Endothelial cell of umbilical vein (primary cell): ENCODE results near the gene CACNA2D2. TPM values are rescaled to one million over a fixed set of nuclear protein-coding genes. Genes with fewer than 3 reads are reported as not detected.

Source experiments
- BruUV-seq: library from RNA; stranded (reverse); fragments of 400-500 nt; replicated peaks from 2 replicates; lab custom pipeline; 2021; lab: Mats Ljungman, UMichigan
- CTCF ChIA-PET: fragments of 300-600, 350-600 bp; sonication (Branson Sonifier 250); formaldehyde crosslinking; loops from one replicate; lab custom pipeline; 2021; ENCODE audit warnings: antibody characterized with exemption, inconsistent platforms; lab: Charles Lee
- POLR2A ChIA-PET: fragments of 300-600, 350-600 bp; sonication (Branson Sonifier 250); formaldehyde crosslinking; loops from one replicate; lab custom pipeline; 2021; ENCODE audit warnings: antibody characterized with exemption, inconsistent platforms; lab: Charles Lee
- DNase-seq: peaks from one replicate; pipeline ENCODE4 v3.0.0-alpha.2; 2011; ENCODE audit warnings: low read depth, low spot score
- FAIRE-seq: peaks from 2 replicates; lab custom pipeline; 2011; peaks lifted over from hg19 to GRCh38; lab: Jason Lieb, UNC
- H2AFZ ChIP-seq: 2 replicates; pipeline ENCODE4 v1.6.0; 2012; ENCODE audit warnings: low read depth, low read length, control low read depth, inconsistent platforms
- H3K27ac ChIP-seq: 2 replicates; pipeline ENCODE4 v1.5.1; 2011; ENCODE audit warnings: low read depth, mild to moderate bottlenecking, control low read depth, low read length, moderate library complexity; ENCODE audit not compliant: insufficient read depth
- H3K27me3 ChIP-seq, 2 experiments: 2 replicates each; pipeline versions ENCODE4 v1.6.0 to v1.6.1; 2011; ENCODE audit warnings: low read length in 2 of 2, mixed read lengths in 1 of 2; ENCODE audit not compliant: control insufficient read depth in 2 of 2, insufficient read depth in 2 of 2
- H3K36me3 ChIP-seq, 2 experiments: 2 replicates in 1 of 2; 3 replicates in 1 of 2; pipeline ENCODE4 v1.5.1; 2011; ENCODE audit warnings: low read length in 2 of 2, mild to moderate bottlenecking in 1 of 2, moderate library complexity in 1 of 2; ENCODE audit not compliant: control insufficient read depth in 2 of 2, insufficient read depth in 2 of 2; ENCODE audit errors: extremely low read depth in 1 of 2
- H3K4me1 ChIP-seq: 3 replicates; pipeline ENCODE4 v1.5.1; 2011; ENCODE audit warnings: mild to moderate bottlenecking, low read length; ENCODE audit not compliant: control insufficient read depth, insufficient read depth; ENCODE audit errors: extremely low read depth
- H3K4me2 ChIP-seq: 2 replicates; pipeline ENCODE4 v1.6.1; 2011; ENCODE audit warnings: low read length, control low read depth, mixed read lengths; ENCODE audit not compliant: insufficient read depth
- H3K4me3 ChIP-seq, 3 experiments: fragments of 200-600 bp in 1 of 3; sonication (generic), shearing (Covaris generic) in 1 of 3; replicated peaks in 1 of 3; 2 replicates each; pipeline ENCODE4 v1.5.1; 2011 to 2016; ENCODE audit warnings: control low read depth in 3 of 3, low read length in 3 of 3, mild to moderate bottlenecking in 2 of 3, inconsistent platforms in 1 of 3, low read depth in 1 of 3, moderate library complexity in 1 of 3; ENCODE audit not compliant: insufficient read depth in 1 of 3
- H3K79me2 ChIP-seq: 2 replicates; pipeline ENCODE4 v1.6.0; 2012; ENCODE audit warnings: low read length, inconsistent platforms; ENCODE audit not compliant: control insufficient read depth, insufficient read depth
- H3K9ac ChIP-seq: replicated peaks from 2 replicates; pipeline ENCODE3; 2011; ENCODE audit warnings: low read length, control low read depth; ENCODE audit not compliant: insufficient read depth; ENCODE audit errors: extremely low read depth
- H3K9me1 ChIP-seq: replicated peaks from 3 replicates; pipeline ENCODE4 v1.6.0; 2011; ENCODE audit warnings: mild to moderate bottlenecking, low read length; ENCODE audit not compliant: control insufficient read depth, insufficient read depth; ENCODE audit errors: extremely low read depth
- H3K9me3 ChIP-seq: replicated peaks from 2 replicates; pipeline ENCODE4 v1.5.1; 2012; ENCODE audit warnings: low read length, inconsistent platforms; ENCODE audit not compliant: control insufficient read depth, insufficient read depth
- H4K20me1 ChIP-seq: replicated peaks from 2 replicates; pipeline ENCODE3; 2011; ENCODE audit warnings: mild to moderate bottlenecking, low read length; ENCODE audit not compliant: control insufficient read depth, insufficient read depth; ENCODE audit errors: extremely low read depth
- CTCF ChIP-seq, 2 donors: IDR thresholded peaks; 1 replicate in 1 of 2; 2 replicates in 1 of 2; pipeline ENCODE4 v1.5.1; 2011; ENCODE audit warnings: low read length in 2 of 2, mild to moderate bottlenecking in 2 of 2, moderate library complexity in 2 of 2, control low read depth in 1 of 2, inconsistent platforms in 1 of 2, low read depth in 1 of 2; ENCODE audit not compliant: insufficient read depth in 1 of 2; ENCODE audit errors: extremely low read depth in 1 of 2
- EZH2 ChIP-seq: IDR thresholded peaks from 2 replicates; pipeline ENCODE4 v1.6.1; 2012; ENCODE audit warnings: borderline replicate concordance, low read depth, mild to moderate bottlenecking, moderate library complexity, low read length, inconsistent platforms; ENCODE audit not compliant: severe bottlenecking
- GATA2 ChIP-seq: IDR thresholded peaks from 2 replicates; pipeline ENCODE4 v1.7.0; 2011; ENCODE audit warnings: low read depth, mild to moderate bottlenecking, moderate library complexity, mixed read lengths, low read length; ENCODE audit not compliant: insufficient read length, insufficient read depth
- MYC ChIP-seq: IDR thresholded peaks from one replicate; pipeline ENCODE4 v1.6.1; 2011; ENCODE audit warnings: mild to moderate bottlenecking, low read depth, low read length
- POLR2A ChIP-seq: IDR thresholded peaks from 2 replicates; pipeline ENCODE4 v1.6.1; 2012; ENCODE audit warnings: low read depth, mild to moderate bottlenecking, control low read depth, low read length
- dilution Hi-C: fragments of 300-500 bp; cut with MboI; formaldehyde crosslinking; loops from one replicate; pipeline ENCODE4 v1.15.0; 2019; ENCODE audit warnings: low sequenced_read_pairs; ENCODE audit not compliant: extremely low pct_ligation_motif_present
- intact Hi-C: fragments of 100-400 bp; cut with micrococcal nuclease; formaldehyde crosslinking; loops from one replicate; pipeline ENCODE4 v1.10.0; 2022
- polyA plus RNA-seq, 4 experiments: library from polyadenylated mRNA; depleted of rRNA in 3 of 4; stranded (reverse) in 3 of 4; unstranded in 1 of 4; fragments of >200 nt; gene quantifications; 2 replicates each; pipeline versions ENCODE4 v1.2.1 to v1.2.3, GENCODE V29; 2011 to 2012; ENCODE audit warnings: missing spikeins in 1 of 4
- total RNA-seq: library from RNA; stranded (reverse); gene quantifications from 2 replicates; pipeline ENCODE4 v1.2.3, GENCODE V29; 2021
- TF ChIP-seq, protein P1 (sequence below): IDR thresholded peaks from 2 replicates; pipeline ENCODE4 v1.6.1; 2011; ENCODE audit not compliant: insufficient read depth, insufficient read length

The CACNA2D2 gene
- total and polyA plus RNA-seq, 2 donors (not counting 3 experiments of a cell fraction or from before 2014, with no cell fraction given) = 0.15 TPM; not detected in 1

DNA sequence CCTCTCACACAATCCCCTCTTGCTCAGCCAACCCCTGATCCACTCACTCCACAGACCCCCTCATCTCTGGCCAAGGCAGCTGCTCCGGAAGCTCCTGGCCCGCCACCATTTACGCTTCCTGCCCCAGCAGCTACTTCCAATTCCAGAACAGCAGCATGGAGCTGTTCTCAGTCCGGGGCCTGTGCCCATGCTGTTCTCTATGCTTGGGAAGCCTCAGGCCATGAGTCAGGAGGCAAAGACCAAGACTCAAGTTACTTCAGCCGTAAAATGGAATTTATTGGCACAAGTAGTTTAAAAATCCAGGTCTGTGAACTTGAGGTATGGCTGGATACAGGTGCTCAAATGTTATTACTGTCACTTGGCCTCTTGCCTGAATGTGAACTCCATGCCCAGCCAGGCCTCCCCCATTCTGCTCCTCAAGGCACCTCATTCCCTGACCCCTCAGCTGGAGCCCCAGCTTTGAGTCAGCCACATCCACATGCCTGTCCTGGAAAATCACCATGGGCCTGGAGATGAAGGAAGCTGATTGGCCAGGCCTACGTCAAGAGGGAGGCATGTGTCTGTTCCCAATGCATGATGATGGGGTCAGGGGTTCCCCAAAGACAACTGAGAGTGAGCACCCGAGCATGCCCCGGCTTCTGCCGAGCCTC lies 31.4 kb upstream of the CACNA2D2 start:
- Histone ChIP-seq H3K27ac (no peak overlapping the region), H3K9me1 (no peaks in the 10 kb centered on the region), H3K9ac (no peak overlapping the region), H4K20me1 (no peaks in the 10 kb centered on the region), H3K4me1 (no peaks in the 10 kb centered on the region), H3K4me3 (no peak overlapping the region), H3K4me2 (no peak overlapping the region), H2AFZ (no peak overlapping the region), H3K9me3 (no peaks in the 10 kb centered on the region), H3K36me3 (no peaks in the 10 kb centered on the region), H3K79me2 (no peaks in the 10 kb centered on the region), H3K27me3 (peaks cover 18 to 22% of the 10 kb centered on the region in 2 experiments)
- ChIA-PET CTCF (interaction anchor here (0.6 to 1.5 kb wide), 3 partner anchors 8 to 181 kb away, joined by 3 to 8 read pairs (median 4); no protein-coding TSS in a partner anchor), POLR2A (interaction anchor here (0.6 kb wide), 1 partner anchor 965 kb away, joined by 4 read pairs; no protein-coding TSS in a partner anchor)
- intact Hi-C loops = no loop called here
- no TSS peak for BruUV-seq
- no peak for FAIRE-seq
- no peak for TF ChIP-seq GATA2
- TF ChIP-seq CTCF (IDR thresholded peaks at IDR 0.05; ENCODE audit: extremely low read depth in 1 of 2, insufficient read depth in 1 of 2, low read depth in 1 of 2, low read length in 2 of 2) = no peak
- TF ChIP-seq POLR2A = no peak
- no peak for TF ChIP-seq MYC
- no peak for TF ChIP-seq EZH2
- TF ChIP-seq, protein P1, sequence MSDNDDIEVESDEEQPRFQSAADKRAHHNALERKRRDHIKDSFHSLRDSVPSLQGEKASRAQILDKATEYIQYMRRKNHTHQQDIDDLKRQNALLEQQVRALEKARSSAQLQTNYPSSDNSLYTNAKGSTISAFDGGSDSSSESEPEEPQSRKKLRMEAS = no peak
- dilution Hi-C loops = no loop called here
- DNase-seq = no peak
